Stomach (tissue), 4 donors: ENCODE results near the gene NPIPB6.

Source experiments
- CTCF ChIP-seq, 7 experiments: fragments of 450-650 bp in 4 of 7; fragments of 200-600 bp in 3 of 7; sonication (generic) in 3 of 7; IDR thresholded peaks; one replicate each; pipeline ENCODE4 v1.5.1; 2016 to 2019; ENCODE audit warnings: antibody characterized with exemption in 7 of 7, control low read depth in 2 of 7, mild to moderate bottlenecking in 1 of 7
- POLR2AphosphoS5 ChIP-seq, 3 donors: sonication (generic); formaldehyde crosslinking; IDR thresholded peaks; one replicate each; pipeline ENCODE4 v1.6.1; 2016; ENCODE audit warnings: antibody characterized with exemption in 3 of 3

GRCh38 chr16:28292731-28293600 lies 70.3 kb downstream of the NPIPB6 start:
- no peak for TF ChIP-seq CTCF (IDR thresholded peaks at IDR 0.05)
- no peak for TF ChIP-seq POLR2AphosphoS5 (IDR thresholded peaks at IDR 0.05)
